ENCODE data around the gene PAQR7.
A peak's percentile ranks its signal among the peaks of the same experiment; 100 is the strongest.

Gene PAQR7

GRCh38 chr1:25815208-25816111 is 60.0 kb downstream of the PAQR7 start:
- H3K27ac ChIP-seq, result no peak overlapping the region
- no peak for TF ChIP-seq CTCF (IDR thresholded peaks at IDR 0.05)
- no peak for TF ChIP-seq ZFX (IDR thresholded peaks at IDR 0.05; ENCODE audit: borderline replicate concordance)

GRCh38 chr1:25814549-25815087 is 60.9 kb downstream of the PAQR7 start:
- H3K27ac ChIP-seq, result no peak overlapping the region
- TF ChIP-seq CTCF (IDR thresholded peaks at IDR 0.05) (no peak), ZFX (IDR thresholded peaks at IDR 0.05; ENCODE audit: borderline replicate concordance) (no peak)

- TF ChIP-seq CTCF (IDR thresholded peaks at IDR 0.05) (0 out of 2 replicates have a peak, but pooled peaks have one; percentile 8), ZFX (IDR thresholded peaks at IDR 0.05; ENCODE audit: borderline replicate concordance) (no peak)
- H3K27ac ChIP-seq, result no peak overlapping the region
These were observed 61.6 kb downstream of the PAQR7 start for GRCh38 chr1:25813734-25814471.

- no peak for TF ChIP-seq ZFX (IDR thresholded peaks at IDR 0.05; ENCODE audit: borderline replicate concordance)
- no peak for TF ChIP-seq CTCF (IDR thresholded peaks at IDR 0.05)
- H3K27ac ChIP-seq, result no peak overlapping the region
These were observed 62.3 kb downstream of the PAQR7 start for GRCh38 chr1:25813071-25813733.
